HepG2 (cell line): Measurements from ENCODE around the gene TRPT1. TPM values are rescaled to one million over a fixed set of nuclear protein-coding genes. Genes with fewer than 3 reads are reported as not detected.
A peak's percentile ranks its signal among the peaks of the same experiment; 100 is the strongest.

Source experiments
- ATAC-seq: fragments of 200-7000 bp; cut with Tn5 transposase; 3 replicates; pipeline ENCODE4 v1.9.1; 2020; ENCODE audit warnings: mild to moderate bottlenecking, moderate library complexity
- BruUV-seq: library from RNA; stranded (reverse); fragments of 400-500 nt; replicated peaks from 2 replicates; lab custom pipeline; 2021; lab: Mats Ljungman, UMichigan
- CTCF ChIA-PET: fragments of 300-600 bp; formaldehyde crosslinking; extraction: SDS; loops from one replicate; lab custom pipeline; 2021; ENCODE audit warnings: low total read pairs, inconsistent platforms, low intra/inter-chr PET ratio; lab: Yijun Ruan, JAX
- POLR2A ChIA-PET: fragments of 350-600 bp; sonication (Branson Sonifier 250); formaldehyde crosslinking; loops from one replicate; lab custom pipeline; 2020; ENCODE audit warnings: antibody characterized with exemption, inconsistent platforms; lab: Yijun Ruan, JAX
- DNase-seq: peaks from one replicate; pipeline ENCODE4 v3.0.0-alpha.2; 2015; ENCODE audit warnings: low spot score
- FAIRE-seq: peaks from 3 replicates; lab custom pipeline; 2011; peaks lifted over from hg19 to GRCh38; lab: Jason Lieb, UNC
- H2AFZ ChIP-seq: one replicate; pipeline ENCODE4 v1.6.1; 2011; ENCODE audit warnings: low read length, inconsistent platforms
- H3K27ac ChIP-seq: fragments of 300-600 bp; 3 replicates; pipeline ENCODE4 v1.8.0; 2011; ENCODE audit warnings: mixed run types, mild to moderate bottlenecking, mixed read lengths, low read length, inconsistent platforms; ENCODE audit not compliant: insufficient read depth; ENCODE audit errors: extremely low read length
- H3K27me3 ChIP-seq, 2 experiments: fragments of 200-600 bp in 1 of 2; 2 replicates in 1 of 2; 3 replicates in 1 of 2; pipeline versions ENCODE4 v1.6.0 to v1.8.0; 2011; ENCODE audit warnings: low read length in 2 of 2, mild to moderate bottlenecking in 2 of 2, moderate library complexity in 2 of 2, inconsistent platforms in 1 of 2; ENCODE audit not compliant: insufficient read depth in 2 of 2, control insufficient read depth in 1 of 2
- H3K36me3 ChIP-seq, 2 experiments: fragments of 200-600 bp in 1 of 2; replicated peaks in 1 of 2; 2 replicates in 1 of 2; 3 replicates in 1 of 2; pipeline versions ENCODE4 v1.5.1 to v1.8.0; 2011; ENCODE audit warnings: low read length in 2 of 2, inconsistent platforms in 1 of 2; ENCODE audit not compliant: insufficient read depth in 2 of 2, control insufficient read depth in 1 of 2
- H3K4me1 ChIP-seq: 2 replicates; pipeline ENCODE4 v1.5.1; 2012; ENCODE audit warnings: low read length, inconsistent platforms; ENCODE audit not compliant: insufficient read depth
- H3K4me2 ChIP-seq: 2 replicates; pipeline ENCODE4 v1.6.0; 2011; ENCODE audit warnings: low read depth, low read length, inconsistent platforms
- H3K4me3 ChIP-seq, 3 experiments: fragments of 200-600 bp in 1 of 3; sonication (generic), shearing (Covaris generic) in 1 of 3; replicated peaks in 1 of 3; 2 replicates each; pipeline ENCODE4 v1.5.1; 2011 to 2016; ENCODE audit warnings: low read length in 3 of 3, inconsistent platforms in 2 of 3, low read depth in 2 of 3, mild to moderate bottlenecking in 2 of 3, control low read depth in 1 of 3, mixed read lengths in 1 of 3; ENCODE audit not compliant: insufficient read depth in 1 of 3
- H3K79me2 ChIP-seq: one replicate; pipeline ENCODE4 v1.6.1; 2011; ENCODE audit warnings: low read length, inconsistent platforms; ENCODE audit not compliant: insufficient read depth
- H3K9ac ChIP-seq: 2 replicates; pipeline ENCODE4 v1.6.0; 2011; ENCODE audit warnings: mild to moderate bottlenecking, low read depth, low read length, inconsistent platforms; ENCODE audit not compliant: insufficient read depth
- H3K9me3 ChIP-seq: 2 replicates; pipeline ENCODE4 v1.5.1; 2012; ENCODE audit warnings: mild to moderate bottlenecking, low read length
- H4K20me1 ChIP-seq: 2 replicates; pipeline ENCODE4 v1.6.0; 2011; ENCODE audit warnings: inconsistent platforms, mild to moderate bottlenecking, low read length, moderate library complexity; ENCODE audit not compliant: insufficient read depth
- AKAP8 ChIP-seq: sonication (generic); formaldehyde crosslinking; IDR thresholded peaks from 2 replicates; pipeline ENCODE4 v1.5.1; 2020; ENCODE audit warnings: mild to moderate bottlenecking, missing genetic modification reagents
- CEBPG ChIP-seq: IDR thresholded peaks from 2 replicates; pipeline ENCODE4 v1.6.1; 2016
- ERF ChIP-seq: IDR thresholded peaks from 2 replicates; pipeline ENCODE4 v1.6.1; 2018; ENCODE audit warnings: missing biosample characterization, missing genetic modification reagents
- FIP1L1 ChIP-seq: fragments of 200-400 bp; formaldehyde crosslinking; IDR thresholded peaks from 2 replicates; pipeline ENCODE4 v1.6.1; 2018; ENCODE audit warnings: low read depth, mild to moderate bottlenecking, low read length, moderate library complexity, borderline replicate concordance; ENCODE audit not compliant: insufficient read depth
- FOXC1 ChIP-seq: sonication (generic); formaldehyde crosslinking; IDR thresholded peaks from 2 replicates; pipeline ENCODE4 v1.8.0; 2022; ENCODE audit warnings: mild to moderate bottlenecking, missing genetic modification reagents, borderline replicate concordance
- MYC ChIP-seq: sonication (generic); formaldehyde crosslinking; IDR thresholded peaks from 2 replicates; pipeline ENCODE4 v1.9.0; 2021; ENCODE audit warnings: missing genetic modification reagents, borderline replicate concordance
- NFIB ChIP-seq: sonication (generic); formaldehyde crosslinking; IDR thresholded peaks from 2 replicates; pipeline ENCODE4 v1.9.0; 2021; ENCODE audit warnings: missing genetic modification reagents, mild to moderate bottlenecking, borderline replicate concordance
- NR2C2 ChIP-seq: sonication (generic); formaldehyde crosslinking; IDR thresholded peaks from 2 replicates; pipeline ENCODE4 v1.4.0; 2020; ENCODE audit warnings: missing genetic modification reagents, mild to moderate bottlenecking, moderate library complexity, borderline replicate concordance
- POGZ ChIP-seq: sonication (generic); formaldehyde crosslinking; IDR thresholded peaks from 2 replicates; pipeline ENCODE4 v1.4.0; 2020; ENCODE audit warnings: mild to moderate bottlenecking, missing genetic modification reagents
- TBX2 ChIP-seq: sonication (generic); formaldehyde crosslinking; IDR thresholded peaks from 2 replicates; pipeline ENCODE4 v1.5.0; 2020; ENCODE audit warnings: missing genetic modification reagents, mild to moderate bottlenecking, borderline replicate concordance
- TP53 ChIP-seq: sonication (generic); formaldehyde crosslinking; conservative IDR thresholded peaks from 2 replicates; pipeline ENCODE4 v1.4.0; 2020; ENCODE audit warnings: missing genetic modification reagents
- ZC3H13 ChIP-seq: sonication (generic); formaldehyde crosslinking; IDR thresholded peaks from 2 replicates; pipeline ENCODE4 v1.8.1; 2023; ENCODE audit warnings: mild to moderate bottlenecking, missing genetic modification reagents, moderate library complexity
- ZNF441 ChIP-seq: sonication (generic); formaldehyde crosslinking; IDR thresholded peaks from 2 replicates; pipeline ENCODE4 v1.7.0; 2021; ENCODE audit warnings: missing genetic modification reagents, borderline replicate concordance
- ZNF530 ChIP-seq: sonication (generic); formaldehyde crosslinking; IDR thresholded peaks from 2 replicates; pipeline ENCODE4 v1.5.0; 2020; ENCODE audit warnings: low read depth, mild to moderate bottlenecking, missing genetic modification reagents
- ZNF614 ChIP-seq: IDR thresholded peaks from 2 replicates; pipeline ENCODE4 v1.6.1; 2018; ENCODE audit warnings: missing biosample characterization, missing genetic modification reagents, inconsistent platforms, borderline replicate concordance
- WGBS: methylation state at CpG from one replicate; pipeline ENCODE4 v1.1.6; 2017; ENCODE audit warnings: low lambda C conversion rate; 5-methylcytosine and 5-hydroxymethylcytosine counted together
- in situ Hi-C: cut with HindIII; loops from 2 replicates; pipeline ENCODE4 v1.10.0; 2017; ENCODE audit warnings: low pct_unique_long_range_greater_than_20kb; ENCODE audit not compliant: extremely low pct_ligation_motif_present
- intact Hi-C: fragments of 100-400 bp; cut with micrococcal nuclease; formaldehyde crosslinking; loops from one replicate; pipeline ENCODE4 v1.10.0; 2022; ENCODE audit not compliant: unreplicated experiment
- polyA plus RNA-seq, 8 experiments: library from polyadenylated mRNA; depleted of rRNA in 3 of 8; stranded (reverse) in 7 of 8; unstranded in 1 of 8; fragments of >200 nt; fragmentation: Illumina TruSeq in 4 of 8; extraction: Trizol in 4 of 8; gene quantifications; 2 replicates each; pipeline versions ENCODE4 v1.2.1 to v1.2.3, GENCODE V29; 2011 to 2016; ENCODE audit warnings: low read depth in 4 of 8, missing spikeins in 1 of 8, mixed read lengths in 1 of 8; ENCODE audit not compliant: insufficient read depth in 1 of 8
- total RNA-seq, 5 experiments: library from RNA; depleted of rRNA; stranded (reverse); fragments of >200 nt; fragmentation: Illumina TruSeq; extraction: Trizol; gene quantifications; 2 replicates each; pipeline ENCODE4 v1.2.3, GENCODE V29; 2016; ENCODE audit warnings: low read depth in 1 of 5
- TF ChIP-seq, protein P1 (sequence below): sonication (generic); formaldehyde crosslinking; conservative IDR thresholded peaks from 2 replicates; pipeline ENCODE4 v1.4.0; 2020; ENCODE audit warnings: mild to moderate bottlenecking, missing genetic modification reagents, moderate library complexity
- TF ChIP-seq, protein P2 (sequence below): sonication (generic); formaldehyde crosslinking; IDR thresholded peaks from 2 replicates; pipeline ENCODE4 v1.4.0; 2020; ENCODE audit warnings: missing genetic modification reagents
- TF ChIP-seq, protein P3 (sequence below): IDR thresholded peaks from 2 replicates; pipeline ENCODE4 v1.6.1; 2016; ENCODE audit warnings: missing genetic modification reagents, missing compliant biosample characterization

The TRPT1 gene
- total and polyA plus RNA-seq, 2 of the 13 experiments (the other 11 are each of a cell fraction or from before 2014, with no cell fraction given), result 24.8 to 40.7 TPM

DNA sequence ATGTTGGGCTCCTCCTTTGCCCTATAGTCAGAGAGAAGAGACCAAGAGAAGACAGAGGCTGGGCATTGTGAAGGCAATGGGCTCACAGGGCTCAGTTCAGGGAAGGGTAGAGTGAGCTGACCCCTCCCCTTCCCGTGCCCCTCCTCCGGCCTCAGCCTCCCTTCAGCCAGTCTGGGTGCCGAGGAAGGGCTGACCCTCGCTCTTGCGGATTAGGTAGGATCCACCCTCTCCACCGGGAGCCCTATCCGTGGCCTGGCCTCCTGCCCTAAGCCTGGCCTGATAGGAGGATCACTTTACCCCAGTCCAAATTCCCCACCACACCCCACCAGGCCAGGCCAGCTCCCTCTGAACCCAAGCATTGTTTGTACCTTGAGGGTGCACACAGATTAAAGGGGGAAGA, 22.6 kb upstream of the TRPT1 start (continued):
- TF ChIP-seq ZNF441 (no peak), ZNF614 (CRISPR knock-in tag) (no peak), ZC3H13 (CRISPR knock-in tag) (no peak), TP53 (CRISPR knock-in tag) (no peak)

DNA sequence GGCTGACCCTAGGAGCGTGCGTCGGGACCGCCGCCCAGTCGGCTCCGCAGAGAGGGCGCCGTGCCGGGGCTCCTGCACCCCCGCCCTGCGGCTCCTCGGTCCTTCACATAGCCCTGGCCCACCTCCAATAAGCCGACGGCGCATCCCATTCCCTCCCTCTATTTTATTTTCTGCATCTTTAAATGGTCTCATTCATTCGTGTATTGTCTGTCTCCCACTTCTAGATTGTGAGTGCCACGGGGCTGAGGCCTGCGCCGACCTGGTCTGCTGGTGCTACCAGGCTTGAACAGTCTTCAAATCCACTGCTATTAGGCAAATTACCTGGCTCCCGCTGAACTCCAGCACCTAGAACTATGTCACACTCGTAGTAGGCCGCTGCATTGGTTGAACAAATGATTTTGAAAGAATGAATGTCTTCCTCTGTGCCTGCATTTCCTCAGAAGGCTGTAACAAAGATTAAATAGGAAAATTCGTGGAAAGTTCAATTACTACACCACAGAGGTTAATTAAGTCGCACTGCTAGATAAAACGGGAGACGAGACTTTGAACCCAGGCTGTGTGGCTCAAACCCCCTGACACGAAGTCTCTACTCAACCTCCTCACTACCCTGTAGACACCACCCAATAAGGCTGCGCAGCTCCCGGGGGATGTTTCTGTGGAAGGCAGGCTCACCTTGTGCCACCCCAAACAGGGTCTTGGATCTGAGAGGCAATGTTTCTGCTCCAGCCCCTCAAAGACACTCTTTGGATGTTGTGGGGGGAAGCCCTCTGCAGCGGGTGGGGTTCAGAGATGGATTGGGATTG, 21.9 kb upstream of the TRPT1 start:
- Histone ChIP-seq H3K79me2 (peaks cover 26% of the 10 kb centered on the region), H3K9ac (peak overlapping the region; percentile 81), H3K36me3 (peaks cover 0 to 11% of the 10 kb centered on the region in 2 experiments; a peak in 2 of 5 replicates), H3K4me3 (peak overlapping the region; percentile 67 to 89 (median 84)), H4K20me1 (no peaks in the 10 kb centered on the region), H3K9me3 (no peaks in the 10 kb centered on the region), H2AFZ (no peak overlapping the region), H3K27me3 (no peaks in the 10 kb centered on the region; a peak in 1 of 5 replicates), H3K27ac (peak overlapping the region; percentile 83), H3K4me2 (peak overlapping the region; percentile 100), H3K4me1 (peaks cover 70% of the 10 kb centered on the region)
- 17% methylated on average over 21 of the region's 31 CpGs for WGBS
- FAIRE-seq (no peak), DNase-seq (no peak), ATAC-seq (peak; percentile 7)
- CTCF ChIA-PET, result no interaction called here
- no TSS peak for BruUV-seq
- in situ Hi-C loops (no loop called here), intact Hi-C loops (loop anchor here (5.0 kb wide), 1 partner anchor 54 kb away; the partner anchor contains the start of gene CATSPERZ)
- POLR2A ChIA-PET, result interaction anchor here (1.9 to 8.3 kb wide), 3 partner anchors 10 to 63 kb away, joined by 7 to 113 read pairs (median 31); no protein-coding TSS in a partner anchor
- TF ChIP-seq, protein P1, sequence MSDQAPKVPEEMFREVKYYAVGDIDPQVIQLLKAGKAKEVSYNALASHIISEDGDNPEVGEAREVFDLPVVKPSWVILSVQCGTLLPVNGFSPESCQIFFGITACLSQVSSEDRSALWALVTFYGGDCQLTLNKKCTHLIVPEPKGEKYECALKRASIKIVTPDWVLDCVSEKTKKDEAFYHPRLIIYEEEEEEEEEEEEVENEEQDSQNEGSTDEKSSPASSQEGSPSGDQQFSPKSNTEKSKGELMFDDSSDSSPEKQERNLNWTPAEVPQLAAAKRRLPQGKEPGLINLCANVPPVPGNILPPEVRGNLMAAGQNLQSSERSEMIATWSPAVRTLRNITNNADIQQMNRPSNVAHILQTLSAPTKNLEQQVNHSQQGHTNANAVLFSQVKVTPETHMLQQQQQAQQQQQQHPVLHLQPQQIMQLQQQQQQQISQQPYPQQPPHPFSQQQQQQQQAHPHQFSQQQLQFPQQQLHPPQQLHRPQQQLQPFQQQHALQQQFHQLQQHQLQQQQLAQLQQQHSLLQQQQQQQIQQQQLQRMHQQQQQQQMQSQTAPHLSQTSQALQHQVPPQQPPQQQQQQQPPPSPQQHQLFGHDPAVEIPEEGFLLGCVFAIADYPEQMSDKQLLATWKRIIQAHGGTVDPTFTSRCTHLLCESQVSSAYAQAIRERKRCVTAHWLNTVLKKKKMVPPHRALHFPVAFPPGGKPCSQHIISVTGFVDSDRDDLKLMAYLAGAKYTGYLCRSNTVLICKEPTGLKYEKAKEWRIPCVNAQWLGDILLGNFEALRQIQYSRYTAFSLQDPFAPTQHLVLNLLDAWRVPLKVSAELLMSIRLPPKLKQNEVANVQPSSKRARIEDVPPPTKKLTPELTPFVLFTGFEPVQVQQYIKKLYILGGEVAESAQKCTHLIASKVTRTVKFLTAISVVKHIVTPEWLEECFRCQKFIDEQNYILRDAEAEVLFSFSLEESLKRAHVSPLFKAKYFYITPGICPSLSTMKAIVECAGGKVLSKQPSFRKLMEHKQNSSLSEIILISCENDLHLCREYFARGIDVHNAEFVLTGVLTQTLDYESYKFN (CRISPR knock-in tag), result no peak
- TF ChIP-seq TBX2 (CRISPR knock-in tag), result no peak
- no peak for TF ChIP-seq CEBPG (CRISPR knock-in tag)
- TF ChIP-seq FOXC1 (CRISPR knock-in tag), result no peak
- TF ChIP-seq MYC (CRISPR knock-in tag), result 0 out of 2 replicates have a peak, but pooled peaks have one; percentile 19
- no peak for TF ChIP-seq ZNF530
- TF ChIP-seq, protein P2, sequence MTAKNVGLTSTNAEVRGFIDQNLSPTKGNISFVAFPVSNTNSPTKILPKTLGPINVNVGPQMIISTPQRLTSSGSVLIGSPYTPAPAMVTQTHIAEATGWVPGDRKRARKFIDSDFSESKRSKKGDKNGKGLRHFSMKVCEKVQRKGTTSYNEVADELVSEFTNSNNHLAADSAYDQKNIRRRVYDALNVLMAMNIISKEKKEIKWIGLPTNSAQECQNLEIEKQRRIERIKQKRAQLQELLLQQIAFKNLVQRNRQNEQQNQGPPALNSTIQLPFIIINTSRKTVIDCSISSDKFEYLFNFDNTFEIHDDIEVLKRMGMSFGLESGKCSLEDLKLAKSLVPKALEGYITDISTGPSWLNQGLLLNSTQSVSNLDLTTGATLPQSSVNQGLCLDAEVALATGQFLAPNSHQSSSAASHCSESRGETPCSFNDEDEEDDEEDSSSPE (CRISPR knock-in tag), result no peak
- TF ChIP-seq FIP1L1, result no peak
- TF ChIP-seq AKAP8 (CRISPR knock-in tag), result no peak
- no peak for TF ChIP-seq POGZ (CRISPR knock-in tag)
- TF ChIP-seq, protein P3, sequence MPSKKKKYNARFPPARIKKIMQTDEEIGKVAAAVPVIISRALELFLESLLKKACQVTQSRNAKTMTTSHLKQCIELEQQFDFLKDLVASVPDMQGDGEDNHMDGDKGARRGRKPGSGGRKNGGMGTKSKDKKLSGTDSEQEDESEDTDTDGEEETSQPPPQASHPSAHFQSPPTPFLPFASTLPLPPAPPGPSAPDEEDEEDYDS, result no peak
- TF ChIP-seq NR2C2 (CRISPR knock-in tag), result no peak
- TF ChIP-seq ERF (CRISPR knock-in tag), result no peak
- TF ChIP-seq NFIB, result no peak
